SKM-1 treated with dmso at 0.1 percent for 144 hours (cell line): ENCODE results near the gene FLT3LG.
A peak's percentile ranks its signal among the peaks of the same experiment; 100 is the strongest.
"Not testable (repeated sequence)": the region's sequence is repeated elsewhere in the genome, so short reads cannot be mapped to it uniquely, and the experiment has no call there.

Source experiments
- DNase-seq: peaks from one replicate; lab custom pipeline; 2025; ENCODE audit not compliant: unreplicated experiment; lab: John Stamatoyannopoulos, UW

The FLT3LG gene

GRCh38 chr19:49440439-49441209 is 33.4 kb upstream of the FLT3LG start:
- no peak for DNase-seq

- no peak for DNase-seq
Measured at GRCh38 chr19:49441210-49441959, 32.6 kb upstream of the FLT3LG start, which contains the start of gene SLC17A7. Gene SLC17A7 (minus strand): TSS chr19:49441527. CDS start chr19:49441379, 148 bp downstream.

DNA sequence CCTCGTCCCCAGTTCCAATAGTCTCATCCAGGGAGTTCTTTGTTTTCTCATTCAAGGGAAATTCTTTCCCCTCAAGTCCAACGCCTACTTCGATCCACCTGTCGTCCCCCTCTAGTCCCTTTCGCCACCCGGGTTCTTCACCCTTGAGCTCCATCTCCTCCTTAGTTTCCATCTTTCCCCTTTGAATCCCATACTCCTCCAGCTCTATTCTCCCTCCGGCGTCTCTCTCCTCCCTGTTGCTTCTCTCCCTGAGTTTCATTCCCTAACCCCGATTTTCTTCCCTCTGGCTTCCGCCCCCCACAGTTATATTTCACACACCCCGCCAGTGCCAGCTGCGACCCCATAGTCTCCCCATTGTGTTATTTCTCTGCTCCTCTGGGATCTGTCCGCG is 32.1 kb upstream of the FLT3LG start:
- DNase-seq = no peak

DNA sequence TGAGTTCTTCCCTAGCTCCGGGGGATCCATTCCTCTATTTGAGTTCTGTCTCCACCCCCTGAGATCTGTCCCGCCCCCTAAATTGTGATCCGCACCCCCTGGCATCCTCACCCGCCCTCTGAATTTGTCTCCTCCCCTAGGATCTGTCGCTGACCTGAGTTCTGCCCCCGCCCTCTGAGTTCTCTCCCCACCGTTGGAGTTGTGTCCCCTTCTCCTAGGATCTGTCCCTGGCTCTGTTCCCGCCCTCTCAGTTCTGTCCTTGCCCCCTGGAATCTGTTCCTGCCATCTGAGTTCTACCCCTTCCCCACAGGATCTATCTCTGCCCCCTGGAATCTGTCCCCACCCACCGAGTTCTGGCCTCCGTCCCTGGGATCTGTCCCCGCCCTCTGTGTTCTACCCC is 31.7 kb upstream of the FLT3LG start:
- no peak for DNase-seq

- DNase-seq = no peak
Measured at GRCh38 chr19:49442771-49443365, 31.1 kb upstream of the FLT3LG start.

DNA sequence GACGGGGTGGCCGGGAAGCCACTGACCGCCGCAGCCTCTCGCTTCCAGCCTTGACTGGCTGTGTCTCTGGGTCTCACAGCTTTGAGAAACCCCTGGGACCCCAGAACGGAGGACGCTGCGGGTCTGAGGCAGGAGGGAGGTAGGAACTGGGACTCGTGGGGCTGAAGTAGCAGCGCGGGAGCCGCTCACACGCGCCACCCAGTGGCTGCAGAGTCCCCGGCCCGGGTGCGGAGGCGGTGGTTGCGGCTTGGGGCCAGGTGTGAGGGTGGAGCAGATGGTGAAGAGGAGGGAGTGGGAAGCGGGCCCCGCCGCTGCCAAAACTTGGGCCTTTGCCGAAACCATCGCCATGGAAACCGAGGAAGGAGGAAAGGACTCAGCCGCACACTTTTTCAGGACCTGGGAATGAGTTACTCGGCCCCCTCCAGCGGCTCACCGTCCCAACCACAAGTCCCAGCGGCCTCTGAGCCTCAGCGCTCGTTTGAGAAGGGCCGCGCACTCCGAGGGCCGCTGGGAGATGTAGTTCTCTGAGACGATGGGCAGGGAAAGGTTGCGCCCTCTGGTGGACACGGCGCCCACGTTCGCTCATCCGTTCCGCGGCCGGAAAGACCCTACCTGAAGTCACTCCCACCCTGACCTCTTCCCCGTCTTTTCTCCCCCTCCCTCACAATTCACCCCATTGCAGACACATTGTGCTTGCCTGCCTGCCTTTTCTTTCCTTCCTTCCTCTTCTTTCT is 30.5 kb upstream of the FLT3LG start:
- peak; percentile 67 for DNase-seq

DNA sequence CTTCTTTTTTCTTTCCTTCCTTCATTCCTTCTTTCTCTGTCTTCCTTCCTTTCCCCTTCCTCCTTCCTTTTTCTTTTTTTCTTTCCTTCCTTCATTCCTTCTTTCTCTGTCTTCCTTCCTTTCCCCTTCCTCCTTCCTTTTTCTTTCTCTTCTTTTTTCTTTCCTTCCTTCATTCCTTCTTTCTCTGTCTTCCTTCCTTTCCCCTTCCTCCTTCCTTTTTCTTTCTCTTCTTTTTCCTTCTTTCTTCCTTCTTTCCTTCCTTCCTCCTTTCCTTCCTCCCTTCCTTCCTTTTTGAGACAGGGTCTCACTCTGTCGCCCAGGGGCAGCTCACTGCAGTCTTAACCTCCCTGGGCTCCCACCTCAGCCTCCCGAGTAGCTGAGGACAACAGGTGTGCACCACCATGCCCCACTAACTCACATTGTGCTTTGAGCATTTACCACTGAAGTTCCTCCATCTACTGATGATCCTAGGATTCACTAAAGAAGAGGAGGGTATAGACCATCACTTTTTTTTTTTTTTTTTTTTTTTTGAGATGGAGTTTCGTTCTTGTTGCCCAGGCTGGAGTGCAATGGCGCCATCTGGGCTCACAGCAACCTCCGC is 29.8 kb upstream of the FLT3LG start:
- not testable (repeated sequence) for DNase-seq

DNA sequence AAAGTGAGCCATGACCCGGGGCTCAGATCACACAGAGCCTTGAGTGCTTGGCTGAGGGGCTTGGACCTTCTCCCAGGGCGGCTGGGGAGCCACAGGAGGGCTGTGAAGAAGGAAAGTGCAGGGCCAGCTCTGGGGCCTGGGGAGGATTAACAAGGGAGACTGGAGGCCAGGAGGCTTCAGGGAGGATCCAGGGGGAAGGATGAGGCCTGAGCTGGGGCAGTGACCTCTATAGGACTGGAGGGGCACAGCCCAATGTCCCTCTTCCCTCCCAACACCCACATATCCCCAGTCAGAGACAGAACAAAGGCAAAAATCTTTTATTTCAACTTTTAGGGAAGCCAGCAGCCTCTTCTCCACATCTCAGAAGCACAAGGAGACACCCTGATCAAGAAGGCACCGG is 28.0 kb upstream of the FLT3LG start:
- DNase-seq = no peak

GRCh38 chr19:49447485-49448431 is 26.3 kb upstream of the FLT3LG start:
- DNase-seq = no peak

DNA sequence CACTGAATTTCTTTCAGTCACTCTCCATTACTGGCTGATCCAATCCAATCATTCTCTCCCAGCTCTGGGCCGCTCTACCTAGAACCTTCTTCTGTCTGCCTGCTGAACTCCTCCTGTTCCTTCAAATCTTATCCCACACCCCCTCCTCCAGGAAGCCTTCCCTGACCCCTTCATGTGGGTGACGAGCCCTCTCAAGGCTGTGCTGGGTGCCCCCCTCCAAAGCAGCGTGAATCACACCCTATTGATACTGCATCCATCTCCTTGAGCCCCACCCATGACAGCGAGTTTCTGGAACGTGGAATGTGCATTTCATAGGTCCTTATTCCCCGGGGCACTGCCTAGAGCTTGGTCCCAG is 25.6 kb upstream of the FLT3LG start:
- no peak for DNase-seq

GRCh38 chr19:49450405-49450804 is 23.6 kb upstream of the FLT3LG start:
- DNase-seq = no peak

DNA sequence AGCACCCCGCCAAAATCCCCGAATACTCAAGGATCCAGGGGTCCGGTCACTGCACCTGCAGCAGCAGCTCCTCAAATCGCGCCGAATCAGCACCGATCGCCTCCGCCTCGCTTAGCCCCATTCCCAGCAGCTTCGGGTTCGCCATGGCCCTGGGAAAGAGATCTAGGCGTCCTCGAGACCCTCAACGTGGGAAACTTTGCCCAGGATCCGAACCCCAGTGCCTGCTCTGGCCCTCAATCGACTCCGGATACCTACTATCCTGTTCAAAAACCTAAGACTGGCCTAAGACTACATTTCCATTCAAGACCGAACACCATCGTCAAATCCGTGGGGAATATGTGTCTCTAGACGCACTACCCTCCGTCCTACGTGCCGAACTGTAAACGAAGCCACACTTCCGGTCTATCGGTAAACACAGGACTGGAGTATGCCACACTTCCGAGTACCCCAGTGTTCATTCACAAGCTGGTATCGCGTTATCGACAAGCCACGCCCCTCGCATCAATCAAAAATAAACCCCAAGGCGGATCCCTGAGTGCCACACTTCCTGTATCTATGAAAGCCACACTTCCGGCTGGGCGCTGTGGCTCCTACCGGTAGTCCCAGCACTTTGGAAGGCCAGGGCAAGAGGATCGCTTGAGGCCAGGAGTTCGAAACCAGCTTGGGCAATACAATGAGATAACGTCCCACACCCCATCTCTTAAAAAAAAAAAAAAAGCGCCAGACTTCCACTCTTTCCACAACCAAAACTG is 22.4 kb upstream of the FLT3LG start, which contains the start of gene PIH1D1:
Gene PIH1D1, minus strand, starts transcription at position 385 of the 752 bp plus-strand sequence. Its CDS starts 240 bp downstream, at position 145.
- DNase-seq = peak; percentile 90

GRCh38 chr19:49453013-49453756 is 20.8 kb upstream of the FLT3LG start, which contains the start of gene ALDH16A1:
Gene ALDH16A1 (plus strand): TSS chr19:49453225. CDS start chr19:49453332, 107 bp downstream.
- peak; percentile 83 for DNase-seq

GRCh38 chr19:49453757-49454240 is 20.2 kb upstream of the FLT3LG start:
- no peak for DNase-seq

GRCh38 chr19:49455773-49456172 is 18.2 kb upstream of the FLT3LG start:
- DNase-seq = no peak

- DNase-seq = no peak
Measured at GRCh38 chr19:49456326-49456725, 17.7 kb upstream of the FLT3LG start.

DNA sequence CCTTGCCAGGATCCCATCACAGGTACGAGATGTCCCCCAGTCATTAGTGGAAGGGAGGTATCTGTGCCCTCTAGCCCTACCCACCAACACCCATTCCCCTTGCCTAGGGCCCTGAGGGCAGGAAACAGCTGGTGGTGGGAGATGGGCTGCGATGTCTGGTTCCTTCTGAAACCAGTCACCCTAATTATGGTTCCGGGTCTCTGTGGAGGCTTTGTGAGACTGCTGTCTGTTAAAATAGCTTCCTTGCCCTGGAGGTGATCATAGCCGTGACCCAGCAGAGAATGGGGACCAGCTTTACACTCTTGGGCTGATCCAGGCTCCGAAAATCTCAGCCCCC is 15.5 kb upstream of the FLT3LG start:
- no peak for DNase-seq

GRCh38 chr19:49459388-49459787 is 14.6 kb upstream of the FLT3LG start:
- DNase-seq = no peak
